HG02763 (cell line): ENCODE results near the gene CDH10.

ENCODE experiments used
- ATAC-seq: cut with Tn5 transposase; IDR thresholded peaks from one replicate; pipeline ENCODE4 v1.9.1; 2021; ENCODE audit warnings: mild to moderate bottlenecking, moderate library complexity; ENCODE audit not compliant: unreplicated experiment

The CDH10 gene

GRCh38 chr5:24602188-24602587 lies 42.6 kb downstream of the CDH10 start:
- no peak for ATAC-seq

GRCh38 chr5:24598956-24599355 lies 45.8 kb downstream of the CDH10 start:
- ATAC-seq: no peak

GRCh38 chr5:24595329-24595728 lies 49.4 kb downstream of the CDH10 start:
- no peak for ATAC-seq

GRCh38 chr5:24591426-24591825 lies 53.4 kb downstream of the CDH10 start:
- ATAC-seq: no peak

GRCh38 chr5:24589566-24589965 lies 55.2 kb downstream of the CDH10 start:
- no peak for ATAC-seq

- ATAC-seq: no peak
Observed at GRCh38 chr5:24585751-24586150, 59.0 kb downstream of the CDH10 start.

- no peak for ATAC-seq
Observed at GRCh38 chr5:24571302-24571701, 73.5 kb downstream of the CDH10 start.

- no peak for ATAC-seq
Observed at GRCh38 chr5:24566933-24567332, 77.8 kb downstream of the CDH10 start.

- no peak for ATAC-seq
Observed at GRCh38 chr5:24555229-24555628, 89.5 kb downstream of the CDH10 start.

GRCh38 chr5:24547132-24547531 lies 97.6 kb downstream of the CDH10 start:
- ATAC-seq: no peak

GRCh38 chr5:24539613-24540012 lies 105.2 kb downstream of the CDH10 start:
- no peak for ATAC-seq

- no peak for ATAC-seq
Observed at GRCh38 chr5:24538346-24538745, 106.4 kb downstream of the CDH10 start.

- no peak for ATAC-seq
Observed at GRCh38 chr5:24535646-24536045, 109.1 kb downstream of the CDH10 start.

GRCh38 chr5:24530906-24531305 lies 113.9 kb downstream of the CDH10 start:
- ATAC-seq: no peak

GRCh38 chr5:24525414-24525813 lies 119.4 kb downstream of the CDH10 start:
- ATAC-seq: no peak

- no peak for ATAC-seq
Observed at GRCh38 chr5:24512423-24512822, 132.4 kb downstream of the CDH10 start.

- no peak for ATAC-seq
Observed at GRCh38 chr5:24510523-24510988, 134.2 kb downstream of the CDH10 start.

- ATAC-seq: no peak
Observed at GRCh38 chr5:24509943-24510342, 134.8 kb downstream of the CDH10 start.

GRCh38 chr5:24505258-24505657 lies 139.5 kb downstream of the CDH10 start:
- no peak for ATAC-seq

- ATAC-seq: no peak
Observed at GRCh38 chr5:24497591-24498157, 147.1 kb downstream of the CDH10 start.

- no peak for ATAC-seq
Observed at GRCh38 chr5:24497145-24497544, 147.6 kb downstream of the CDH10 start.

- ATAC-seq: no peak
Observed at GRCh38 chr5:24496268-24496667, 148.5 kb downstream of the CDH10 start.

- no peak for ATAC-seq
Observed at GRCh38 chr5:24492229-24492628, 152.5 kb downstream of the CDH10 start.
